ENCODE results near the gene BRD1.

The BRD1 gene

DNA sequence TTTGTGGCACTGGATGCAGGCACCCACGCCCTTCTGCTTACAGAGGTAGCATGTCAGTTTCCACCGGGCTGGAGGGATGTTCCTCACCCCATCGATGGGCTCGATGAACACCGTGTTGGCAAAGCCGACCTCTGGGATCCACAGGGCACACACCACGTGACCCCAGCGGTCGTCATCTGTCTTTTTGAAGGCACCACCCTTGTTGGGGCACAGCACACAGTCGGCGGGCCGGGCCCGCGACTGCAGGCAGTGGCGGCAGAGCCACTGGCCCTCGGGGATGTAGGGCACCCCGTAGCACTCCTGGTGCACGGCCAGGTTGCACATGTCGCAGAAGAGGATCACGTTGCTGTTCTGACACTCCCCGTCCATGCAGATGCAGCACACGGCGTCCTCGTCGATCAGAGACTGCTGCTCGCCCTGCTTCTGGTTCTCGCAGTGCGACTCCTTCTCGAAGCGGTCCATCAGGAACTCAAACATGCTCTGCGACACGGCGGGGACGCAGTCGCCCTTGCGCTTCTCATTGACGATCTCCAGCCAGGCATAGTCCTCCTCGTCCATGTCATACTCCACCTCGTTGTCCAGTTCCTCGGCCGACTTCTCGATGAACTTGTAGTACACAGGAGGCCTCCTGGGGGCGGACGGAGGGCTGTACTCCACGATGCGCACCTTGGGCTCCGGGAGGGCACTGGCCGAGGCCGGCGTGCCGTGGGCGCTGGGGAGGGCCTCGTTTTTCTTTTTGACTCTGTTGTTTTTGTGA is 4.2 kb downstream of the BRD1 start:
- no peak for TF ChIP-seq YY1 (IDR thresholded peaks at IDR 0.05; ENCODE audit: low read depth)
- TF ChIP-seq, protein P1, sequence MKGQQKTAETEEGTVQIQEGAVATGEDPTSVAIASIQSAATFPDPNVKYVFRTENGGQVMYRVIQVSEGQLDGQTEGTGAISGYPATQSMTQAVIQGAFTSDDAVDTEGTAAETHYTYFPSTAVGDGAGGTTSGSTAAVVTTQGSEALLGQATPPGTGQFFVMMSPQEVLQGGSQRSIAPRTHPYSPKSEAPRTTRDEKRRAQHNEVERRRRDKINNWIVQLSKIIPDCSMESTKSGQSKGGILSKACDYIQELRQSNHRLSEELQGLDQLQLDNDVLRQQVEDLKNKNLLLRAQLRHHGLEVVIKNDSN (IDR thresholded peaks at IDR 0.05) = no peak
- no peak for TF ChIP-seq CREB1 (IDR thresholded peaks at IDR 0.05; ENCODE audit: low read depth)
- no peak for TF ChIP-seq FOXM1 (IDR thresholded peaks at IDR 0.05; ENCODE audit: borderline replicate concordance, low read depth)
- TF ChIP-seq, protein P2, sequence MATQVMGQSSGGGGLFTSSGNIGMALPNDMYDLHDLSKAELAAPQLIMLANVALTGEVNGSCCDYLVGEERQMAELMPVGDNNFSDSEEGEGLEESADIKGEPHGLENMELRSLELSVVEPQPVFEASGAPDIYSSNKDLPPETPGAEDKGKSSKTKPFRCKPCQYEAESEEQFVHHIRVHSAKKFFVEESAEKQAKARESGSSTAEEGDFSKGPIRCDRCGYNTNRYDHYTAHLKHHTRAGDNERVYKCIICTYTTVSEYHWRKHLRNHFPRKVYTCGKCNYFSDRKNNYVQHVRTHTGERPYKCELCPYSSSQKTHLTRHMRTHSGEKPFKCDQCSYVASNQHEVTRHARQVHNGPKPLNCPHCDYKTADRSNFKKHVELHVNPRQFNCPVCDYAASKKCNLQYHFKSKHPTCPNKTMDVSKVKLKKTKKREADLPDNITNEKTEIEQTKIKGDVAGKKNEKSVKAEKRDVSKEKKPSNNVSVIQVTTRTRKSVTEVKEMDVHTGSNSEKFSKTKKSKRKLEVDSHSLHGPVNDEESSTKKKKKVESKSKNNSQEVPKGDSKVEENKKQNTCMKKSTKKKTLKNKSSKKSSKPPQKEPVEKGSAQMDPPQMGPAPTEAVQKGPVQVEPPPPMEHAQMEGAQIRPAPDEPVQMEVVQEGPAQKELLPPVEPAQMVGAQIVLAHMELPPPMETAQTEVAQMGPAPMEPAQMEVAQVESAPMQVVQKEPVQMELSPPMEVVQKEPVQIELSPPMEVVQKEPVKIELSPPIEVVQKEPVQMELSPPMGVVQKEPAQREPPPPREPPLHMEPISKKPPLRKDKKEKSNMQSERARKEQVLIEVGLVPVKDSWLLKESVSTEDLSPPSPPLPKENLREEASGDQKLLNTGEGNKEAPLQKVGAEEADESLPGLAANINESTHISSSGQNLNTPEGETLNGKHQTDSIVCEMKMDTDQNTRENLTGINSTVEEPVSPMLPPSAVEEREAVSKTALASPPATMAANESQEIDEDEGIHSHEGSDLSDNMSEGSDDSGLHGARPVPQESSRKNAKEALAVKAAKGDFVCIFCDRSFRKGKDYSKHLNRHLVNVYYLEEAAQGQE (IDR thresholded peaks at IDR 0.05; ENCODE audit: low read depth) = no peak
- TF ChIP-seq, protein P3, sequence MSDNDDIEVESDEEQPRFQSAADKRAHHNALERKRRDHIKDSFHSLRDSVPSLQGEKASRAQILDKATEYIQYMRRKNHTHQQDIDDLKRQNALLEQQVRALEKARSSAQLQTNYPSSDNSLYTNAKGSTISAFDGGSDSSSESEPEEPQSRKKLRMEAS (IDR thresholded peaks at IDR 0.05) = no peak
- no peak for TF ChIP-seq TAF1 (IDR thresholded peaks at IDR 0.05; ENCODE audit: low read depth)
- TF ChIP-seq ZBTB7A (IDR thresholded peaks at IDR 0.05; ENCODE audit: low read depth) = no peak
- no peak for TF ChIP-seq NFIC (IDR thresholded peaks at IDR 0.05)
- TF ChIP-seq EGR1 (IDR thresholded peaks at IDR 0.05) = no peak

GRCh38 chr22:49820984-49821383 is 6.7 kb downstream of the BRD1 start:
- TF ChIP-seq, protein P1 (IDR thresholded peaks at IDR 0.05) = no peak
- TF ChIP-seq, protein P2 (IDR thresholded peaks at IDR 0.05; ENCODE audit: low read depth) = no peak
- TF ChIP-seq, protein P3 (IDR thresholded peaks at IDR 0.05) = no peak
- no peak for TF ChIP-seq CEBPB (IDR thresholded peaks at IDR 0.05)
- no peak for TF ChIP-seq TAF1 (IDR thresholded peaks at IDR 0.05; ENCODE audit: low read depth)
- no peak for TF ChIP-seq EGR1 (IDR thresholded peaks at IDR 0.05)
- TF ChIP-seq RAD21 (IDR thresholded peaks at IDR 0.05; ENCODE audit: low read depth) = no peak
- TF ChIP-seq ZBTB7A (IDR thresholded peaks at IDR 0.05; ENCODE audit: low read depth) = no peak
- TF ChIP-seq CREB1 (IDR thresholded peaks at IDR 0.05; ENCODE audit: low read depth) = no peak
- TF ChIP-seq NFIC (IDR thresholded peaks at IDR 0.05) = no peak
- TF ChIP-seq FOXM1 (IDR thresholded peaks at IDR 0.05; ENCODE audit: borderline replicate concordance, low read depth) = no peak

DNA sequence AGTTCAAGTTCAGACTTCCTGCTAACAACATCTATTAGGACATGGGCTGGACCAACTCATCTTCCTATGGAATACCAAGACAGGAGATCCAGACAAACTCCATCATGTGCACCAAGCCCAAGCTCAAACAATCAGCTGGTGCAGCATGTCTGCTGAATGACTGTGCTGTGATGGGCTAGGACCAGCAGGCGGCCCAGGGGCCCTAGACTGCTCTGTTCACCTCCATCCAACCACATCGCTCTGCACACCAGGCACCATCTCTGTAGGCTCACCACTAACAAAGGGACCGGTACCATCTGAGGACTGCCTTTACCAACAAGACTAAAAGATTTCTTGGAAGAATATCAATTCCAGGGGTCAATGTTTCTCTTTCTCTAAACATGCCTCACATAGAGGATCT is 10.3 kb downstream of the BRD1 start:
- TF ChIP-seq EGR1 (IDR thresholded peaks at IDR 0.05) (no peak), YY1 (IDR thresholded peaks at IDR 0.05; ENCODE audit: low read depth) (no peak), EP300 (IDR thresholded peaks at IDR 0.05; ENCODE audit: borderline replicate concordance) (no peak), TCF12 (IDR thresholded peaks at IDR 0.05; ENCODE audit: low read depth) (no peak)

DNA sequence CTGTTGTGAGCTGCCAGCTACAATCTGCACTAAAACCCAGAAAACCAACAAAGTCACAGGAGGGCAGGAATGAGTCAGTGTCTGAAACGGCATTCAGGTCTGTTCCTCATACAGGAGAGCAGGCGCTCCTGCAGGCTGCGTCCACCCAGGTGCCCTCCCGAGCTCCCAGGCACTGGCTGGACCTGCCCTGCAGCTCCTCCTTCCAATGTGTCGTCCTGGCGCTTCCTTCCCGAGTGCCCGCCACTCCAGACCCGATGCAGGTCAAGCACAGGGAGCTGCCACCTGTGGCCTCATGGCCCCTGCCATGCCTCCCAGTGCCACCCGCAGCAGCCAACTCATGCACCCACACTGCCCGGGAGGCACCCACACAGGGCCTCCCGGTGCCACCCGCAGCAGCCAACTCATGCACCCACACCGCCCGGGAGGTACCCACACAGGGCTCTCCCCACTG is 12.0 kb downstream of the BRD1 start:
- TF ChIP-seq, protein P1 (IDR thresholded peaks at IDR 0.05) = no peak
- TF ChIP-seq TCF12 (IDR thresholded peaks at IDR 0.05; ENCODE audit: low read depth) (no peak), TEAD4 (IDR thresholded peaks at IDR 0.05) (no peak), FOXM1 (IDR thresholded peaks at IDR 0.05; ENCODE audit: borderline replicate concordance, low read depth) (no peak), YY1 (IDR thresholded peaks at IDR 0.05; ENCODE audit: low read depth) (no peak), TAF1 (IDR thresholded peaks at IDR 0.05; ENCODE audit: low read depth) (no peak)

DNA sequence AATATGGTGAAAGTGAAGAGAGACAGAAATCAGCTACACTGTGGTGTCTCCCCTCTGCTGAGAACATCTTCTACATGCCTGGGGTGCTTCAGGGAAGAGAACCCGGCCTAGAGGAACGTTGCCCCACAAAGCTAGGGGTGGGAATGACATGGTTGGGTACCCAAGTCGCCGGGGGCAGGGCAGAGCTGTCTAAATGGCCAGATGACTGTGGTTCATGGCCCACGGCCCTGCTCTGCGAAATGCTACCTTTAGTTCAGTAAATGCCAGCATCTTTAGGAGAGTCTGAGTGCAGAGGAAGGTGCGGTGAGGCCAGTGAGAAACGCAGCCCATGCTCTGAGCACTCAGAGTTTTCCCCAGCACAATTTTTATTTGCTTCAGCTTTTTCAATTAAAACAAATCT is 12.8 kb downstream of the BRD1 start:
- TF ChIP-seq NFIC (IDR thresholded peaks at IDR 0.05) (no peak), CREB1 (IDR thresholded peaks at IDR 0.05; ENCODE audit: low read depth) (no peak), TCF12 (IDR thresholded peaks at IDR 0.05; ENCODE audit: low read depth) (no peak), CEBPB (IDR thresholded peaks at IDR 0.05) (no peak), FOXM1 (IDR thresholded peaks at IDR 0.05; ENCODE audit: borderline replicate concordance, low read depth) (no peak), EP300 (IDR thresholded peaks at IDR 0.05; ENCODE audit: borderline replicate concordance) (no peak), TEAD4 (IDR thresholded peaks at IDR 0.05) (no peak), EGR1 (IDR thresholded peaks at IDR 0.05) (no peak), YY1 (IDR thresholded peaks at IDR 0.05; ENCODE audit: low read depth) (no peak), RAD21 (IDR thresholded peaks at IDR 0.05; ENCODE audit: low read depth) (no peak), TAF1 (IDR thresholded peaks at IDR 0.05; ENCODE audit: low read depth) (no peak)
- TF ChIP-seq, protein P2 (IDR thresholded peaks at IDR 0.05; ENCODE audit: low read depth) = no peak
- TF ChIP-seq, protein P1 (IDR thresholded peaks at IDR 0.05) = no peak
- TF ChIP-seq, protein P3 (IDR thresholded peaks at IDR 0.05) = no peak
